GM18951 (cell line): ENCODE data around the gene CCDC191.

Source experiments
- POLR2A ChIP-seq: IDR thresholded peaks from 4 replicates; pipeline ENCODE4 v1.6.1; 2011; ENCODE audit warnings: mild to moderate bottlenecking; ENCODE audit not compliant: insufficient read length, insufficient read depth; ENCODE audit errors: extremely low read depth
- in situ Hi-C: fragments of 300-500 bp; cut with MboI; formaldehyde crosslinking; loops from one replicate; pipeline ENCODE4 v1.12.0; 2022; ENCODE audit warnings: low sequenced_read_pairs, mixed read lengths, inconsistent platforms; ENCODE audit not compliant: unreplicated experiment

CCDC191 gene

DNA sequence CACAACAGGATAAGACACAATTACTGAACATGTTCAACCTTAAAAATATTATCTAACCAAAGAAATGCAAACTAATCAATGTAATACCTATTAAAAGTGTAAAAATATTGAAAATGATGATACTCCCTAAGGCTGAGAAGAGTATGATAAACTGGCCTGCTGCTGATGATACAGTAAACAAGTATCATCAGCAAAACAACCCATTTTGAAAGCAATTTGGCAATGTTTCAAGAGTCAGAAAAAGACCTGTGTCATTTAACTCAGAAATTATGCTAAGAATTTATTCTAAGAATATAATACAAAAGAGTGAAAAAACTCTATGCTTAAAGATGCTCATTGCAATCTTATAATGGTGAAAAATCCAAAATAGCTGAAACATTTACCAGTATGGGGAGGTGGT is 22.1 kb downstream of the CCDC191 start:
- in situ Hi-C loops = no loop called here
- TF ChIP-seq POLR2A = no peak

DNA sequence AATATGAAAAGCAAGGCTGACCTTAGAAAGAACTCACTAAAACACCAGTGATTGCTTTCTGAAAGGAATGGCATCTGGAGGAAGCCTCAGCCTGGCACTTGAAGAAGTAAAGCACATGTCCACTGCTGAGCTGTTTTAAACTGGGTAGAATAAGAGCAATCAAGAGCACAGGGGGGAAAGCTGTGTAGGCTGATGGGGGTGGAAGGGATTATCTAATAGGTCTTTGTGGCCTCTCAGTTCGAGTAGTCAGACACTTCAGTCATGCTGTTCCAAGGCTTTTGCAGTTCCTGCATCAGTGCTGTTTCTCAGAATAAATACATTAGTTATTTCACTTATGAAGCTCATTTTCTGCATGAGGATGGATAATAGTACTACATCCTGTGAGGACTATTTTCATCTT is 22.6 kb downstream of the CCDC191 start:
- in situ Hi-C loops = no loop called here
- no peak for TF ChIP-seq POLR2A

DNA sequence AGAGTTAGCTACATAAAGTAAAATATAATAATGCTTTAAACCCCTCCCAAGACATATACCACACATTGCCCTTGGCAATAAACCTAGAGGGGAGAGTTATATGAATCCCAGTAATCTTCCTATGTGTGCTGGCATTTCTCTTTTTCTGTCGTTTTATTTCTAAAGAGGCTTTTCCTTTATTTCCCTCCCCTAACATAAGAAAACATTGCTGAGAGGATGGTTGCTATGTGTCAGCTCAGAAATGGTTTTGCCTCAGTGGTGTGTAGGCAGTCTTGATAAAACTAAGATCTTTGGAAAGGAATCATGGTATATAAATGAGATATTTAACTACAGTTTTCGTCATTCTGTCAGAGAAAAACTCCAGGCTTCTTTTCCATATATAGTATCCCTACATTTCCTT is 30.0 kb downstream of the CCDC191 start:
- TF ChIP-seq POLR2A = no peak
- in situ Hi-C loops = no loop called here

DNA sequence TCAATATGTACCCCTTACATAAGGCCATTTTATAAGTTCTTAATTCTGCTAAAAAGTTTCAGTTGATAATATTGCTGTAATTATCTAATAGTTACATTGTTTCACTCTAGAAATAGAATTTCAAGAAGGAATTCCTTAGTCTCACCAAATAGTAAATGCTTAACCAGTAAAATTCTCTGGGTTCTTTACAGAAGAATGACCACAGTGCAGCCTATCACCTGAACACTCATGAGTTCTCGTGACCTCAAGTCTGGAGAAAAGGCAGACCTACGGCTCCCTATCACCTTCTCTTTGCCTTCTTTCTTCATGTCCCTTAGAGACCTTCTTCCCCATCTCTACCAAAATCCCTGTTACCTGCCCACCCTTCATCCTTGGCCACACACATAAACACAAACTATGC is 30.9 kb downstream of the CCDC191 start:
- in situ Hi-C loops = no loop called here
- TF ChIP-seq POLR2A = no peak

DNA sequence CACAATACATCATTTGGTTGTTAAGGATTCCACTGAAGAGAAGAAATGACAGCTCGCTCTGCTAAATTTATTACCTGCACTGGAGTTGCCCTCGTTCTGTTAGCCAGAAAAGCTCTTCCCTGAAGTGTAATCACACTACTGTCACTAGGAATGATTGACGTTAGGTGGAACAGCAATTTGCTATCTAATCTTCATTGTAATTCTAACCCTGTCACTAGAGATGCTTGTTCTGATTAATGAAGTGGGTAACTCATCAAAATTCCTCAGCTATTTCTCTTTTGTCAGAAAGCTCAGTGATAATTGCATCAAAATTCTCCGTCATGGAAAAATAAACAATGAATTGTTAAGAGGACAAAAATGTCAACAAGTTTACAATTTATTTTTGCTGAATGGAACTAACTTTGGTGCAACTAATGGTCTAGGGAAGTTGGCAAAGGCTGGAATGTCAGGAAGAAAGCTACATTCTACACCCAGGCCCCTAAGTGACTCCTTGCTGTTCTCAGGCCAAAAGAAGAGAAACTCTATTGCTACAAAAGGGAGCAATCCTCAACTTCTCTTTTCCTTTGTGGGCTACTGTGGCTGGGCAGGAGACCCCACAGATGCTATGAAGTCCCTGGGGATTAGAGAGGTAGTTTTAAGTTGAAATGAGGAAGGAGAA is 34.1 kb downstream of the CCDC191 start:
- TF ChIP-seq POLR2A = no peak
- in situ Hi-C loops = no loop called here

DNA sequence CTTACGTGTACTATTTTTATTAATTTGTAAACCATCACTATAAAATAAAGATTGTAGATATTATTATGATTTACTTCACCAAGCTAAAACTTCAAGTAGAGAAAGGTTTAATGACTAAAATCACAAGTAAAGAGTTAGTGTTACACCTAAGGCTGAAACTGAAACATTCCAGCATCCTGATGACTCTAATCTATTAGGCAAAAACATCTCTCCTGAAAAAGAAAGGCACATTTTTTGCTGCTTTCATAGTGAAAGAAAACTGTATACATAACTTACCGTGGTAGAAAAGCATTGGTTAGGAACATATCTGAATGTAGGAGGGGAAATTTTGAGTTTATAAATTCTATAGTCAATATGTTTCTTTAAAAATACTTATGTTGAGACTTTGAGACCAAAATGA is 35.4 kb downstream of the CCDC191 start:
- in situ Hi-C loops = no loop called here
- no peak for TF ChIP-seq POLR2A

DNA sequence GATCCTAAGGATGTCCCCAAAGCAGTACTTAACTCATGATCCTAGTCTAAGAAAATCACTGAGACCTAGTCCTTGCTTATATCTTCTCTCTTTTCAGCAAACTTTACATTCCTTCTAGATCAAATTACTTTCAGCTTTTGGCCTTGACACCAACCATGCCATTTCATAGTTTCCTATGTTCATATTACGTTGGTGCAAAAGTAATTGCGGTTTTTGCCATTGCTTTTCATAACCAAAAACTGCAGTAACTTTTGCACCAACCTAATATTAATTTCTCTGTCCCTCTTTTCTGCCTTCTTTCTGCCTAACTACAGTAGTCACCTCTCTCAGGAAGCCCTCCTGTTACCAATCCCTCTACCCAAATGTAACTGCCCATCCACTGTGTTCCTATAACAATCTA is 36.8 kb downstream of the CCDC191 start:
- in situ Hi-C loops = no loop called here
- no peak for TF ChIP-seq POLR2A

DNA sequence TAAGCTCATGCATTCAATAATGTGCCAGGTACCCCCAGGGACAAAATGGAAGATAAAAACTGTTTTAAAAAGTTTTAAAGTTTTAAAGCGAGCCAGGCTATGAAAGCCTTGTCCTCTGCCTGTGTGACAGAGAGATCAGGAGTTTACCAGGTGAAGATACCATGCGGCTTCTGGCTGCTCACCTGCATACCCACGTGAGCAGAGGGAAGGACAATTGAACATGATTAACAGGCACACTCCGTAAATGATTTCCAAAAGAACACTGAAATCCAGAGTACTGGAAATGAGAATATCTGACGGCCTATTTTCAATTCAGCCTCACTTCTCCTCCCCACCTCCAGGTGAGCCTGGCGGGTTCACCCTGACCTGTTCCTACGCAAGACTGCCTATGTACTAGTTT is 42.1 kb downstream of the CCDC191 start:
- in situ Hi-C loops = no loop called here
- TF ChIP-seq POLR2A = no peak

DNA sequence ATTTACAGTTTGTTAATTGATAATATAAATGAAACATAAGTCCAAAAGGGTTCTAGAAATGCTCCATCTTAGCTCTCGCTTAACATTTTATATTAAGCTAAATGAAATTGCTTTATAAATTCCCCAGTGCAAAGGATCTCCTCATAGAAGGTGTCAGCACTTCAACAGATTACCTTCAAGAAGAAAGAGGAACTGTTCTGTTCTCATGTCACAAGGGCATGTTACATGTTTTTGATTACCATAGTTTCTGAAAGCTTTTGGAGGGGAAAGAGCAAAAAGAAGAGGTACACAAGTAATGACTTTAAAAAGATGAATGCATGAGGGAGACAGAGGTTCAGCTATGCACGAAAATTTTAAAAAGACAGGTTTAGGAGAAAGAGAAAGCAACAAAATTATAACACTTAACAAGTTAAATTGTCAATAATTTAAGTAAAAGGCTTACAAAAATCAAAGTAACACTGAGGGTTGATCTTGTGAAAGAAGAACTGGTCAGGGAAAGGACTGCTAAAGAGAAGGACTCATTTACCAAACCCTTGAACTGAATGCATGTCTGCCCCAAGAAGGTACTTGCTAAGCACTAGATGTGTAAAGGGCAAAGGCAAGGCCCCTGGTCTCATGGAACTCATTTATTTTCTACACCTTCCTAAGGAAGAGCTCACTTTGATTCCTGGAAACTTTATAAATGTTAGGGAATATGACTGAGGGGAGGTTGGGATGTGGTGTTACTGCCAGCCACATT is 45.1 kb downstream of the CCDC191 start:
- TF ChIP-seq POLR2A = no peak
- in situ Hi-C loops = no loop called here

DNA sequence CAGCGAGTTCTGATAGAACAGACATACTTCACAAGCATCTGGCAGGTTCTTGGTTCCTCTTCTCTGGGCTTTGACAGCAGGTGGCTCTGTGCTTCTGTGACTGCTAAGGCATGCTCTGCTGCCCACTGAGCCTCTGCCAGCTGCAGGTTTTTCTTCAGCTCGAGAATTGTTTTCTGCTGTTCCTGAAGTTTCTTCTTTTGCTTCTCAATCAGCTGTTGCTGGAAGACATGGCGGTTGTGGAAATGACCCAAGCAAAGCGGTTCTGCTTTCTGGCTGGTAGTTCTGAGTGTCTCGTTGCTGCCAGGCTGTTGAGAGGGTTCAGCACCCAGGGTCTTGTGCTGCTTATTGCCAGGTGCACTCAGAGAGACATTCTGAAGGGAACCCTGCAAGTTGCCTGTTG is 50.8 kb downstream of the CCDC191 start:
- TF ChIP-seq POLR2A = no peak
- in situ Hi-C loops = no loop called here

DNA sequence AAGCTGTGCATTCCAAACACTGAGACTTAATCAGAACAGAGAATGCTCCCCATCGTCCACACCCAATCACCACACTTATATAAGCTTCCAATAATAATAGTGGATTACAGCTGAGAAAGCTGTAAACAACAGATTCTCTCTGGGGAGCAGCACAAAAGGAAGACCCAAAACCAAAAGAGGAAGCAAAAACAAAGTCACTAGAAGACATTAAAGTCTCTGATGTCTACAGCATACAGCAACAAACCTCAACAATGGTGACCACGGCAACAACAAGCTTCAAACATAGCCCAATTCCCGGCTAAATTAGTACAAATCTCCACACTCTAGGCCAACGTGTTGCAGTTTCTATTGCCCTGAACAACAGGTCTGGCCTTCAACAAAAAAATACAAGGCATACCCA is 70.8 kb downstream of the CCDC191 start:
- in situ Hi-C loops = no loop called here
- no peak for TF ChIP-seq POLR2A

DNA sequence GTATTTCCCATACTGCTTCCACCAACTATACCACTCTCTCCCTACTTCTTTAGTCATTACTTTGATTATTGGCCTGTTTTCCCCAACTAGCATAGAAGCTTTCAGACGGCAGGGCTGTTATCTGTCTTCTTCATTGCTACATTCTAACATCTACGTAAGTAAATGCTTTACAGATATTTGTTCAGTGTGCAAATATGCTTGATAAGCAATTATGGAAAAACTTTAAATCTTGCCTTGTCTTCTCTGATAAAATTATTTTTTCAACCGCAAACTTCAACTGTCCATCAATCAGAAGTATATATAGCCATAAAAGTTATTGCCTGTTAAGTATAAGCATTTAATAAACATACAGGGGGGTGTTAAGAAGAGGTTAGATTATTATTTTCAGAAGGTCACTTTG is 72.8 kb downstream of the CCDC191 start:
- in situ Hi-C loops = no loop called here
- no peak for TF ChIP-seq POLR2A

DNA sequence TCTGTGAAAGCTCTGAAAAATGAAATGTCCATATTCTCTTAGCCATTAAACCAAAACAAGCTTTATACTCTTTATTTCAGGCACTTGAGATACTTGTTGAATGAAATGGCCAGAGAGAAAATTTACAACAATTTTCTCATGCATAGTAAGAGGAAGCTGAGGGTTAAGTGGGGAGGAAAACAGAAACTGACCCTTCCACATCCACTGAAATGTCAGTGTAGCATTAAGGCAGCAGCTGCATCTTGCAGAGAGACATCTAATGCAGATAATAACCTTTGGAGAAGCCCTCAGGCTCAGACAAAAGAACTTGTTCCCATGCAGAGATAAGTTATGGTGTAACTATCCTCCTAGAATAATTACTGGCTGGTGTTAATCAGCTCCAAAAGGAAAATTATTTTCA is 74.5 kb downstream of the CCDC191 start:
- in situ Hi-C loops = no loop called here
- no peak for TF ChIP-seq POLR2A

DNA sequence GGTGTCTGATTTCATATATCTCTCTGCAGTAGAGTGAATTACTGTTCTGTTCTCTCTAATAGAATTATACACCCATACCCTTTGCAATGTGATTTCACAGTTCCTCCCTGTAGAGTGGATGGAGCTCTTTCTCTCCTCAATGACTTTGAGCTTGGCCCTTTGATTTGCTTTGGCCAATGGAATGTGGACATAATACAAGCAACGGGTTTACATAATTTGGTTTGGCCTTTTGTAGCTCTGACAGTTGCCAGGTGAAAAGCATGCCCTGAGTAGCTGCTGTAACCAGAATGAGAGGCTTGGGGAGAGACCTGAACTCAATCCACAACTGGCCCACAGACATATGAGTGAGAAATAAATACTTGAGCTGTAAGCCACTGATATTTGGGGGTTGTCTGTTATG is 76.4 kb downstream of the CCDC191 start:
- in situ Hi-C loops = no loop called here
- TF ChIP-seq POLR2A = no peak
